OCI-LY3 (cell line): ENCODE data around the gene OPCML.

Experiments
- H2AFZ ChIP-seq: fragments of 200-600, 300-600 bp; shearing (Covaris generic); 2 replicates; pipeline ENCODE4 v1.6.0; 2014; ENCODE audit warnings: antibody characterized with exemption, low read depth, low read length
- H3K27ac ChIP-seq: fragments of 200-600, 300-600 bp; sonication (generic); 2 replicates; pipeline ENCODE4 v1.5.1; 2014; ENCODE audit warnings: mild to moderate bottlenecking, low read length, moderate library complexity, mixed read lengths
- H3K27me3 ChIP-seq: fragments of 200-600, 300-600 bp; sonication (generic); 2 replicates; pipeline ENCODE4 v1.6.1; 2014; ENCODE audit warnings: low read depth, low read length, mixed read lengths
- H3K36me3 ChIP-seq: fragments of 200-600, 300-600 bp; sonication (generic); replicated peaks from 2 replicates; pipeline ENCODE3; 2014; ENCODE audit warnings: low read depth, low read length, mixed read lengths
- H3K4me1 ChIP-seq: fragments of 300-600, 200-600 bp; sonication (generic); 2 replicates; pipeline ENCODE4 v1.6.1; 2014; ENCODE audit warnings: low read length, mixed read lengths
- H3K4me2 ChIP-seq: fragments of 200-600, 300-600 bp; sonication (generic); 2 replicates; pipeline ENCODE4 v1.6.1; 2014; ENCODE audit warnings: low read length, mixed read lengths
- H3K4me3 ChIP-seq: fragments of 300-600, 200-600 bp; sonication (generic); 2 replicates; pipeline ENCODE4 v1.5.1; 2014; ENCODE audit warnings: antibody characterized with exemption, mild to moderate bottlenecking, low read length, moderate library complexity
- H3K79me2 ChIP-seq: fragments of 300-600, 200-600 bp; shearing (Covaris generic); 2 replicates; pipeline ENCODE4 v1.6.1; 2014; ENCODE audit warnings: mild to moderate bottlenecking, low read length, mixed read lengths
- H3K9ac ChIP-seq: fragments of 300-600, 200-600 bp; shearing (Covaris generic); 2 replicates; pipeline ENCODE4 v1.6.0; 2014; ENCODE audit warnings: mild to moderate bottlenecking, low read length, moderate library complexity
- H3K9me3 ChIP-seq: fragments of 200-600, 300-600 bp; shearing (Covaris generic); 2 replicates; pipeline ENCODE4 v1.6.1; 2014; ENCODE audit warnings: low read length, mixed read lengths; ENCODE audit not compliant: insufficient read depth
- H4K20me1 ChIP-seq: fragments of 200-600, 300-600 bp; sonication (generic); 2 replicates; pipeline ENCODE4 v1.6.1; 2016; ENCODE audit warnings: low read length, mixed read lengths; ENCODE audit not compliant: insufficient read depth
- EZH2phosphoT487 ChIP-seq: fragments of 200-600 bp; shearing (Covaris generic); IDR thresholded peaks from 2 replicates; pipeline ENCODE4 v1.6.1; 2018; ENCODE audit warnings: antibody characterized with exemption, mixed run types, low read depth
- TF ChIP-seq, protein P1 (sequence below): fragments of 200-600, 300-600 bp; sonication (generic); IDR thresholded peaks from 2 replicates; pipeline ENCODE4 v1.5.1; 2014; ENCODE audit warnings: antibody characterized with exemption, low read length, low read depth

The OPCML gene

DNA sequence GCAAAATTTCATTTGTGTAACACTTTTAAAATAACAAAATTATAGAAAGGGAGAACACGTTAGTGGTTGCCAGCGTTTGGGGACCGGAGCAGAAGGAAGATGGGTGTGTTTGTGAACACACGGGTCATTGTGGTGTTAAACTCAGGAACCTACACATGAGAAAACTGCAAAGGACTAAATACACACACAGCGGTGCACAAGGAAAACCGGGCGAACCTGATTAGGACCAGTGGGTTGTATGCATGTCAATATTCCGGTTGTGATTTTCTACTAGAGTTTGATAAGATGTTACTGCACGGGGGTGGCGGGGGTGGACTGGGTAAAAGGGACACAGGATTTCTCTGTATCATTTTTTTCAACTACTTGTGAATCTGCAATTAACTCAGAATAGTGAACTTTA is 351.2 kb downstream of the OPCML start:
- H3K27me3 ChIP-seq, result peaks cover 11% of the 10 kb centered on the region
- no peak overlapping the region for H3K9ac ChIP-seq
- H3K79me2 ChIP-seq, result no peaks in the 10 kb centered on the region
- H2AFZ ChIP-seq, result no peak overlapping the region
- no peak for TF ChIP-seq EZH2phosphoT487
- TF ChIP-seq, protein P1, sequence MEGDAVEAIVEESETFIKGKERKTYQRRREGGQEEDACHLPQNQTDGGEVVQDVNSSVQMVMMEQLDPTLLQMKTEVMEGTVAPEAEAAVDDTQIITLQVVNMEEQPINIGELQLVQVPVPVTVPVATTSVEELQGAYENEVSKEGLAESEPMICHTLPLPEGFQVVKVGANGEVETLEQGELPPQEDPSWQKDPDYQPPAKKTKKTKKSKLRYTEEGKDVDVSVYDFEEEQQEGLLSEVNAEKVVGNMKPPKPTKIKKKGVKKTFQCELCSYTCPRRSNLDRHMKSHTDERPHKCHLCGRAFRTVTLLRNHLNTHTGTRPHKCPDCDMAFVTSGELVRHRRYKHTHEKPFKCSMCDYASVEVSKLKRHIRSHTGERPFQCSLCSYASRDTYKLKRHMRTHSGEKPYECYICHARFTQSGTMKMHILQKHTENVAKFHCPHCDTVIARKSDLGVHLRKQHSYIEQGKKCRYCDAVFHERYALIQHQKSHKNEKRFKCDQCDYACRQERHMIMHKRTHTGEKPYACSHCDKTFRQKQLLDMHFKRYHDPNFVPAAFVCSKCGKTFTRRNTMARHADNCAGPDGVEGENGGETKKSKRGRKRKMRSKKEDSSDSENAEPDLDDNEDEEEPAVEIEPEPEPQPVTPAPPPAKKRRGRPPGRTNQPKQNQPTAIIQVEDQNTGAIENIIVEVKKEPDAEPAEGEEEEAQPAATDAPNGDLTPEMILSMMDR, result no peak
- H3K9me3 ChIP-seq, result no peaks in the 10 kb centered on the region
- H3K4me3 ChIP-seq, result no peak overlapping the region
- H3K4me1 ChIP-seq, result no peaks in the 10 kb centered on the region
- H3K27ac ChIP-seq, result no peak overlapping the region
- H3K36me3 ChIP-seq, result no peaks in the 10 kb centered on the region
- H4K20me1 ChIP-seq, result no peaks in the 10 kb centered on the region
- no peak overlapping the region for H3K4me2 ChIP-seq

DNA sequence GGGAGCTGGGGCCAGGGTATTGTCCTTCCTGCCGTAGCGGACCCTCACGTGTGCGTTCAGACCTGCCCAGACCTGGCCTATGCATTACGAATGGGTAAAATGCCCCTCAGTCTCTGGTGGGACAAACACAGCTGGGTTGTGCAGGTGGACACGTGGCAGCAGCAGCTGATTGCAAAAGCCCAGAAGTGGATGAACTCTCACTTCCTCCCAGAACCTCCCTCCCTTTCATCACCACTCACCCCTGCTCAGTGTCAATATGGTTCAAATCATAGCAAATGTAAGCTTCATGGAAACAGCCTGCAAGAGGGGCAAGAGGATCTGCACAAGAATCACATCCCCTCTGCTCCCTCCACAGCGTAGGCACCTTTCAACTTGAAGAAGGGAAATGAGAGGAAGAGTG is 352.1 kb downstream of the OPCML start:
- H3K4me3 ChIP-seq, result no peak overlapping the region
- no peaks in the 10 kb centered on the region for H3K79me2 ChIP-seq
- no peaks in the 10 kb centered on the region for H3K4me1 ChIP-seq
- H3K27ac ChIP-seq, result no peak overlapping the region
- H3K9me3 ChIP-seq, result no peaks in the 10 kb centered on the region
- no peak for TF ChIP-seq EZH2phosphoT487
- TF ChIP-seq, protein P1, result no peak
- H3K9ac ChIP-seq, result no peak overlapping the region
- H3K4me2 ChIP-seq, result no peak overlapping the region
- peaks cover 3% of the 10 kb centered on the region for H3K27me3 ChIP-seq
- no peaks in the 10 kb centered on the region for H3K36me3 ChIP-seq
- no peak overlapping the region for H2AFZ ChIP-seq
- H4K20me1 ChIP-seq, result no peaks in the 10 kb centered on the region

DNA sequence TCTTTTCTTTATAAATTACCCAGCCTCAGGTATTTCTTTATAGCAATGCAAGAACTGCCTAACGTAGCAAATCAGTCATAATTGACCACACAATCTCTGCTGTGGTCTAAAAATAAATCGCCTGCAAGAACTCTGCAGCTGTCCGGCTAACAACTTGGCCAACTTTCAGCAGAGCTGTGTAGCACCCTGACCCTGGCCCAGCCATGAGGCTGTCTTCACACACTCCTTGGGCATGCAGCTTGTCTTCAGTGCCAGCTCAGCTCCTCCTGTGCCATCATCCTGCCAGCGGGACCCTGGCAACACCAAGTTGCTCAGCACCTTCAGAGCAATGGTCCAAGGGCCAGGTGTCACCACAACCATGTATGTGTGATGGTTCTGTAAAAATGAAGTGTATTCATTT is 355.6 kb downstream of the OPCML start:
- H4K20me1 ChIP-seq, result no peaks in the 10 kb centered on the region
- TF ChIP-seq, protein P1, result no peak
- TF ChIP-seq EZH2phosphoT487, result no peak
- H3K27me3 ChIP-seq, result no peaks in the 10 kb centered on the region
- no peak overlapping the region for H3K4me3 ChIP-seq
- no peak overlapping the region for H3K27ac ChIP-seq
- no peak overlapping the region for H3K9ac ChIP-seq
- H3K36me3 ChIP-seq, result no peaks in the 10 kb centered on the region
- H3K79me2 ChIP-seq, result no peaks in the 10 kb centered on the region
- no peak overlapping the region for H3K4me2 ChIP-seq
- no peaks in the 10 kb centered on the region for H3K9me3 ChIP-seq
- no peak overlapping the region for H2AFZ ChIP-seq
- H3K4me1 ChIP-seq, result no peaks in the 10 kb centered on the region

GRCh38 chr11:133175103-133175502 is 357.2 kb downstream of the OPCML start:
- Histone ChIP-seq H3K9ac (no peak overlapping the region), H2AFZ (no peak overlapping the region), H3K4me2 (no peak overlapping the region), H3K27ac (no peak overlapping the region), H3K4me3 (no peak overlapping the region), H3K4me1 (no peaks in the 10 kb centered on the region), H3K36me3 (no peaks in the 10 kb centered on the region), H4K20me1 (no peaks in the 10 kb centered on the region), H3K79me2 (no peaks in the 10 kb centered on the region), H3K27me3 (no peaks in the 10 kb centered on the region), H3K9me3 (no peaks in the 10 kb centered on the region)
- TF ChIP-seq, protein P1, result no peak
- TF ChIP-seq EZH2phosphoT487, result no peak
